CD14-positive monocyte (primary cell): Measurements from ENCODE around the gene SLC26A11. TPM values are rescaled to one million over a fixed set of nuclear protein-coding genes. Genes with fewer than 3 reads are reported as not detected.

Experiments
- DNase-seq, 3 donors: peaks; one replicate each; pipeline ENCODE4 v3.0.0-alpha.2; 2011 to 2022
- H2AFZ ChIP-seq: 2 replicates; pipeline ENCODE4 v1.6.0; 2012; ENCODE audit warnings: mild to moderate bottlenecking, low read depth, low read length, inconsistent platforms; ENCODE audit not compliant: insufficient read depth, poor library complexity, severe bottlenecking
- H3K27ac ChIP-seq, 2 donors: 1 replicate in 1 of 2; 2 replicates in 1 of 2; pipeline ENCODE4 v1.5.1; 2012 to 2013; ENCODE audit warnings: low read length in 2 of 2, control low read depth in 1 of 2, inconsistent platforms in 1 of 2, low read depth in 1 of 2, mild to moderate bottlenecking in 1 of 2
- H3K27me3 ChIP-seq, 2 donors: one replicate each; pipeline versions ENCODE4 v1.6.0 to v1.6.1; 2011 to 2013; ENCODE audit warnings: low read length in 2 of 2; ENCODE audit not compliant: control insufficient read depth in 2 of 2, insufficient read depth in 2 of 2
- H3K36me3 ChIP-seq, 2 donors: replicated peaks in 1 of 2; 1 replicate in 1 of 2; 2 replicates in 1 of 2; pipeline versions ENCODE4 v1.5.1 to v1.6.1; 2012 to 2013; ENCODE audit warnings: low read length in 2 of 2, control low read depth in 1 of 2, inconsistent platforms in 1 of 2, mild to moderate bottlenecking in 1 of 2; ENCODE audit not compliant: insufficient read depth in 2 of 2, control insufficient read depth in 1 of 2
- H3K4me1 ChIP-seq, 2 donors: 1 replicate in 1 of 2; 2 replicates in 1 of 2; pipeline versions ENCODE4 v1.5.1 to v1.6.1; 2012 to 2013; ENCODE audit warnings: low read length in 2 of 2, control low read depth in 1 of 2, inconsistent platforms in 1 of 2, mild to moderate bottlenecking in 1 of 2, moderate library complexity in 1 of 2; ENCODE audit not compliant: insufficient read depth in 2 of 2, control insufficient read depth in 1 of 2
- H3K4me2 ChIP-seq: replicated peaks from 2 replicates; pipeline ENCODE3; 2012; ENCODE audit warnings: low read length, moderate library complexity, mild to moderate bottlenecking; ENCODE audit not compliant: poor library complexity, severe bottlenecking; ENCODE audit errors: extremely low read depth
- H3K4me3 ChIP-seq, 3 experiments: fragments of 200-600 bp in 1 of 3; sonication (generic) in 1 of 3; replicated peaks in 1 of 3; 1 replicate in 2 of 3; 2 replicates in 1 of 3; pipeline ENCODE4 v1.5.1; 2011 to 2013; ENCODE audit warnings: low read length in 3 of 3, mild to moderate bottlenecking in 3 of 3, control low read depth in 2 of 3, low read depth in 2 of 3, inconsistent platforms in 1 of 3, moderate library complexity in 1 of 3
- H3K79me2 ChIP-seq: 2 replicates; pipeline ENCODE4 v1.6.0; 2012; ENCODE audit warnings: mild to moderate bottlenecking, control low read depth, inconsistent platforms, low read length, moderate library complexity; ENCODE audit not compliant: insufficient read depth
- H3K9ac ChIP-seq: 2 replicates; pipeline ENCODE4 v1.6.0; 2017; ENCODE audit warnings: low read length, mild to moderate bottlenecking; ENCODE audit not compliant: insufficient read depth, poor library complexity, severe bottlenecking
- H3K9me3 ChIP-seq, 2 donors: replicated peaks in 1 of 2; 1 replicate in 1 of 2; 2 replicates in 1 of 2; pipeline versions ENCODE4 v1.5.1 to v1.6.1; 2012 to 2013; ENCODE audit warnings: low read length in 2 of 2, control low read depth in 1 of 2; ENCODE audit not compliant: control insufficient read depth in 1 of 2, insufficient read depth in 1 of 2
- H4K20me1 ChIP-seq: 2 replicates; pipeline ENCODE4 v1.6.0; 2012; ENCODE audit warnings: mild to moderate bottlenecking, low read length, control low read depth, moderate library complexity; ENCODE audit not compliant: insufficient read depth
- H3K27ac Mint-ChIP-seq, 7 donors: one replicate each; pipeline ENCODE4 v1.8.0; 2020; ENCODE audit warnings: mild to moderate bottlenecking in 7 of 7, mixed read lengths in 7 of 7, moderate library complexity in 6 of 7, inconsistent platforms in 2 of 7
- H3K27me3 Mint-ChIP-seq, 3 donors: one replicate each; pipeline ENCODE4 v1.8.0; 2021 to 2022; ENCODE audit warnings: low read depth in 3 of 3, mild to moderate bottlenecking in 3 of 3, mixed read lengths in 3 of 3, moderate library complexity in 3 of 3, inconsistent platforms in 1 of 3
- H3K36me3 Mint-ChIP-seq, 2 donors: one replicate each; pipeline ENCODE4 v1.8.0; 2020; ENCODE audit warnings: mixed read lengths in 2 of 2, inconsistent platforms in 1 of 2, mild to moderate bottlenecking in 1 of 2
- H3K4me1 Mint-ChIP-seq: one replicate; pipeline ENCODE4 v1.8.0; 2020; ENCODE audit warnings: mild to moderate bottlenecking, mixed read lengths
- H3K4me3 Mint-ChIP-seq, 2 donors: one replicate each; pipeline ENCODE4 v1.8.0; 2020; ENCODE audit warnings: mild to moderate bottlenecking in 2 of 2, mixed read lengths in 2 of 2, moderate library complexity in 1 of 2
- H3K9me3 Mint-ChIP-seq, 7 donors: one replicate each; pipeline ENCODE4 v1.8.0; 2020 to 2022; ENCODE audit warnings: mixed read lengths in 7 of 7, mild to moderate bottlenecking in 6 of 7, moderate library complexity in 6 of 7, inconsistent platforms in 2 of 7
- CTCF ChIP-seq: fragments of 200-600 bp; IDR thresholded peaks from one replicate; pipeline ENCODE4 v1.8.0; 2022; ENCODE audit warnings: antibody characterized with exemption, mild to moderate bottlenecking
- WGBS: methylation state at CpG from one replicate; pipeline ENCODE4 v1.1.5; 2013; ENCODE audit warnings: missing lambda C conversion rate; ENCODE audit not compliant: insufficient coverage; 5-methylcytosine and 5-hydroxymethylcytosine counted together
- intact Hi-C, 2 donors: fragments of 100-400 bp; cut with micrococcal nuclease; formaldehyde crosslinking; loops; one replicate each; pipeline versions ENCODE4 v1.15.0 to v1.15.1; 2023
- polyA plus RNA-seq, 3 donors: library from polyadenylated mRNA; depleted of rRNA in 1 of 3; unstranded in 2 of 3; stranded (reverse) in 1 of 3; fragments of 300-500 nt in 2 of 3; fragments of >200 nt in 1 of 3; fragmentation: Illumina TruSeq in 2 of 3; gene quantifications; 1 replicate in 2 of 3; 2 replicates in 1 of 3; pipeline ENCODE4 v1.2.3, GENCODE V29; 2012 to 2021

SLC26A11 gene
- polyA plus RNA-seq, 3 donors = 1.8 to 29.7 (median 2.6) TPM

- no peak for DNase-seq
- no peak overlapping the region for H3K4me2 ChIP-seq
- no peaks in the 10 kb centered on the region for H3K4me1 ChIP-seq
- no peak overlapping the region for H3K4me3 ChIP-seq
- H3K9ac ChIP-seq = no peak overlapping the region
- H3K27me3 Mint-ChIP-seq = peaks cover 0 to 3% (median 0%) of the 10 kb centered on the region in 3 donors
- no peak for TF ChIP-seq CTCF
- H4K20me1 ChIP-seq = peaks cover 98% of the 10 kb centered on the region
- no peaks in the 10 kb centered on the region for H3K9me3 ChIP-seq
- no peaks in the 10 kb centered on the region for H3K27me3 ChIP-seq
- WGBS = 94% methylated on average over 27 of the region's 34 CpGs
- H3K4me1 Mint-ChIP-seq = peaks cover 7% of the 10 kb centered on the region
- H2AFZ ChIP-seq = no peak overlapping the region
- H3K4me3 Mint-ChIP-seq = no peak overlapping the region
- peaks cover 72% of the 10 kb centered on the region for H3K79me2 ChIP-seq
- peak overlapping the region in 1 of 7 donors; percentile 46 for H3K27ac Mint-ChIP-seq
- no peak overlapping the region for H3K27ac ChIP-seq
- peaks cover 69 to 89% of the 10 kb centered on the region in 2 donors for H3K36me3 ChIP-seq
- H3K9me3 Mint-ChIP-seq = no peaks in the 10 kb centered on the region
- H3K36me3 Mint-ChIP-seq = peaks cover 62 to 91% of the 10 kb centered on the region in 2 donors
- intact Hi-C loops = no loop called here
Measured at GRCh38 chr17:80277751-80278671, 57.8 kb downstream of the SLC26A11 start.

- WGBS = 42% methylated on average over 9 of the region's 14 CpGs
- Histone ChIP-seq H4K20me1 (peaks cover 100% of the 10 kb centered on the region), H3K9ac (no peak overlapping the region), H3K4me3 (no peak overlapping the region), H3K36me3 (peaks cover 65 to 93% of the 10 kb centered on the region in 2 donors), H3K27ac (no peak overlapping the region), H3K9me3 (no peaks in the 10 kb centered on the region), H3K4me2 (no peak overlapping the region), H3K79me2 (peaks cover 73% of the 10 kb centered on the region), H2AFZ (no peak overlapping the region), H3K4me1 (peaks cover 0 to 2% of the 10 kb centered on the region in 2 donors), H3K27me3 (no peaks in the 10 kb centered on the region)
- H3K36me3 Mint-ChIP-seq = peaks cover 57 to 94% of the 10 kb centered on the region in 2 donors
- TF ChIP-seq CTCF = no peak
- H3K27ac Mint-ChIP-seq = peak overlapping the region in 2 of 7 donors; percentile 45 to 71
- H3K9me3 Mint-ChIP-seq = peaks cover 0 to 1% (median 0%) of the 10 kb centered on the region in 7 donors
- H3K4me3 Mint-ChIP-seq = no peak overlapping the region
- peaks cover 0 to 3% (median 0%) of the 10 kb centered on the region in 3 donors for H3K27me3 Mint-ChIP-seq
- H3K4me1 Mint-ChIP-seq = peaks cover 6% of the 10 kb centered on the region
- intact Hi-C loops = no loop called here
- DNase-seq = no peak
Measured at GRCh38 chr17:80279895-80280294, 59.7 kb downstream of the SLC26A11 start.
